Kidney (tissue), 14 donors: ENCODE results near the gene PLA2G15. TPM values are rescaled to one million over a fixed set of nuclear protein-coding genes. Genes with fewer than 3 reads are reported as not detected.

Experiments used
- DNase-seq, 5 donors: peaks; one replicate each; pipeline ENCODE4 v3.0.0-alpha.2; 2013 to 2020
- FAIRE-seq: peaks from 2 replicates; lab custom pipeline; 2012; peaks lifted over from hg19 to GRCh38; lab: Jason Lieb, UNC
- H3K27ac ChIP-seq, 2 donors: one replicate each; pipeline ENCODE4 v1.7.0; 2013; ENCODE audit warnings: low read depth in 2 of 2, low read length in 2 of 2, inconsistent platforms in 1 of 2
- H3K27me3 ChIP-seq: one replicate; pipeline ENCODE4 v1.7.1; 2013; ENCODE audit warnings: low read length, inconsistent platforms; ENCODE audit not compliant: control insufficient read depth, insufficient read depth
- H3K36me3 ChIP-seq, 3 donors: one replicate each; pipeline versions ENCODE4 v1.7.0 to v1.7.1; 2013; ENCODE audit warnings: low read length in 3 of 3, control low read depth in 1 of 3, inconsistent platforms in 1 of 3; ENCODE audit not compliant: insufficient read depth in 3 of 3, control insufficient read depth in 2 of 3
- H3K4me1 ChIP-seq, 3 donors: one replicate each; pipeline versions ENCODE4 v1.7.0 to v1.7.1; 2013; ENCODE audit warnings: low read length in 3 of 3, inconsistent platforms in 1 of 3, low read depth in 1 of 3; ENCODE audit not compliant: control insufficient read depth in 2 of 3, insufficient read depth in 2 of 3
- H3K4me3 ChIP-seq, 3 donors: one replicate each; pipeline versions ENCODE4 v1.7.0 to v1.8.1; 2013; ENCODE audit warnings: low read length in 3 of 3, control low read depth in 1 of 3, inconsistent platforms in 1 of 3
- H3K9ac ChIP-seq, 3 donors: one replicate each; pipeline versions ENCODE4 v1.7.0 to v1.7.1; 2013; ENCODE audit warnings: low read length in 3 of 3, control low read depth in 1 of 3, inconsistent platforms in 1 of 3
- H3K9me3 ChIP-seq, 3 donors: one replicate each; pipeline versions ENCODE4 v1.7.0 to v1.7.1; 2013; ENCODE audit warnings: low read length in 3 of 3, control low read depth in 1 of 3, inconsistent platforms in 1 of 3; ENCODE audit not compliant: control insufficient read depth in 2 of 3, insufficient read depth in 1 of 3
- intact Hi-C: fragments of 100-400 bp; cut with DNase I; formaldehyde crosslinking; loops from one replicate; pipeline ENCODE4 v1.11.1; 2022
- microRNA-seq: library from miRNA; unstranded; fragments of <30 nt; microRNA quantifications from one replicate; pipeline ENCODE4 v1.2.0, GENCODE V29; 2020
- polyA plus RNA-seq: library from polyadenylated mRNA; stranded (reverse); fragments of 350-450 nt; fragmentation: Illumina TruSeq; extraction: RNeasy Lipid Tissue Mini Kit (QIAGEN cat#74804); gene quantifications from one replicate; pipeline ENCODE4 v1.2.3, GENCODE V29; 2014; ENCODE audit warnings: low read depth, low replicate concordance; ENCODE audit not compliant: insufficient read depth
- total RNA-seq: library from RNA; stranded (reverse); fragmentation: NEBNext Ultra II Directional; extraction: Animal tissue kit (Norgen Biotek cat#: 25700); gene quantifications from one replicate; pipeline ENCODE4 v1.2.1, GENCODE V29; 2021
- TF ChIP-seq, protein P1 (sequence below): IDR thresholded peaks from 3 replicates; pipeline ENCODE4 v1.5.1; 2012; ENCODE audit warnings: mild to moderate bottlenecking, moderate library complexity, borderline replicate concordance; ENCODE audit not compliant: insufficient read depth; ENCODE audit errors: extremely low read depth
- donor health status: control.
- donor health status: control.
- donor health status: control.
- donor health status: control.
- donor health status: control.
- donor health status: DM: yes; HTN: yes; CAD: no.
- donor health status: Normal renal cell carcinoma (clear cell type).

Gene PLA2G15
- total and polyA plus RNA-seq, 2 donors from 2014 or later, result 35.1 to 44.4 TPM

GRCh38 chr16:68309799-68310198 is 64.6 kb downstream of the PLA2G15 start:
- FAIRE-seq, result no peak

GRCh38 chr16:68310437-68310773 is 65.2 kb downstream of the PLA2G15 start:
- Histone ChIP-seq H3K9me3 (no peaks in the 10 kb centered on the region), H3K27me3 (no peaks in the 10 kb centered on the region), H3K36me3 (peaks cover 2 to 10% (median 4%) of the 10 kb centered on the region in 3 donors), H3K9ac (peak overlapping the region; percentile 68 to 94 (median 94)), H3K27ac (peak overlapping the region; percentile 57 to 82), H3K4me3 (peak overlapping the region; percentile 94 to 99 (median 98)), H3K4me1 (peaks cover 0 to 13% (median 7%) of the 10 kb centered on the region in 3 donors)
- DNase-seq, result peak in 1 of 5 donors; percentile 81
- intact Hi-C loops, result loop anchor here (10.0 kb wide), 1 partner anchor 46 kb away; the partner anchor contains the start of gene SLC7A6
- TF ChIP-seq, protein P1, sequence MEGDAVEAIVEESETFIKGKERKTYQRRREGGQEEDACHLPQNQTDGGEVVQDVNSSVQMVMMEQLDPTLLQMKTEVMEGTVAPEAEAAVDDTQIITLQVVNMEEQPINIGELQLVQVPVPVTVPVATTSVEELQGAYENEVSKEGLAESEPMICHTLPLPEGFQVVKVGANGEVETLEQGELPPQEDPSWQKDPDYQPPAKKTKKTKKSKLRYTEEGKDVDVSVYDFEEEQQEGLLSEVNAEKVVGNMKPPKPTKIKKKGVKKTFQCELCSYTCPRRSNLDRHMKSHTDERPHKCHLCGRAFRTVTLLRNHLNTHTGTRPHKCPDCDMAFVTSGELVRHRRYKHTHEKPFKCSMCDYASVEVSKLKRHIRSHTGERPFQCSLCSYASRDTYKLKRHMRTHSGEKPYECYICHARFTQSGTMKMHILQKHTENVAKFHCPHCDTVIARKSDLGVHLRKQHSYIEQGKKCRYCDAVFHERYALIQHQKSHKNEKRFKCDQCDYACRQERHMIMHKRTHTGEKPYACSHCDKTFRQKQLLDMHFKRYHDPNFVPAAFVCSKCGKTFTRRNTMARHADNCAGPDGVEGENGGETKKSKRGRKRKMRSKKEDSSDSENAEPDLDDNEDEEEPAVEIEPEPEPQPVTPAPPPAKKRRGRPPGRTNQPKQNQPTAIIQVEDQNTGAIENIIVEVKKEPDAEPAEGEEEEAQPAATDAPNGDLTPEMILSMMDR, result no peak
- no peak for FAIRE-seq

More at GRCh38 chr16:68309799-68310198, 64.6 kb downstream of the PLA2G15 start:
- H3K27ac ChIP-seq, result no peak overlapping the region
- no peaks in the 10 kb centered on the region for H3K9me3 ChIP-seq
- peak overlapping the region; percentile 48 to 94 (median 68) for H3K9ac ChIP-seq
- DNase-seq, result no peak
- H3K4me3 ChIP-seq, result peak overlapping the region; percentile 94 to 99 (median 98)
- peaks cover 2 to 10% (median 7%) of the 10 kb centered on the region in 3 donors for H3K36me3 ChIP-seq
- H3K27me3 ChIP-seq, result no peaks in the 10 kb centered on the region
- TF ChIP-seq, protein P1, result no peak
- H3K4me1 ChIP-seq, result peaks cover 0 to 13% (median 7%) of the 10 kb centered on the region in 3 donors
- intact Hi-C loops, result loop anchor here (10.0 kb wide), 1 partner anchor 45 kb away; the partner anchor contains the start of gene SLC7A6

Small RNA genes lying within 50 kb of the gene (microRNA-seq; reads per million reads assigned to microRNA genes)
- gene MIR6773, result not detected

Other genes with a start within 250 kb of the PLA2G15 start
- gene DPEP2, start 245.9 kb upstream of the PLA2G15 start, total RNA-seq, result 3.1 TPM
- gene DPEP2, start 245.9 kb upstream of the PLA2G15 start, polyA plus RNA-seq, result 0.99 TPM
- not detected for gene DPEP2NB, start 229.5 kb upstream of the PLA2G15 start, total RNA-seq
- gene DPEP2NB, start 229.5 kb upstream of the PLA2G15 start, polyA plus RNA-seq, result not detected
- 10.6 TPM for gene DDX28, start 222.1 kb upstream of the PLA2G15 start, total RNA-seq
- 13.1 TPM for gene DDX28, start 222.1 kb upstream of the PLA2G15 start, polyA plus RNA-seq
- 12.5 TPM for gene DUS2, start 222.1 kb upstream of the PLA2G15 start, total RNA-seq
- 12.1 TPM for gene DUS2, start 222.1 kb upstream of the PLA2G15 start, polyA plus RNA-seq
- gene NFATC3, start 160.0 kb upstream of the PLA2G15 start, total RNA-seq, result 37.7 TPM
- gene NFATC3, start 160.0 kb upstream of the PLA2G15 start, polyA plus RNA-seq, result 15.0 TPM
- 32.9 TPM for gene ESRP2, start 9.2 kb upstream of the PLA2G15 start, total RNA-seq
- 19.1 TPM for gene ESRP2, start 9.2 kb upstream of the PLA2G15 start, polyA plus RNA-seq
- 24.0 TPM for gene SLC7A6, start 19.2 kb downstream of the PLA2G15 start, total RNA-seq
- 5.0 TPM for gene SLC7A6, start 19.2 kb downstream of the PLA2G15 start, polyA plus RNA-seq
- gene SLC7A6OS, start 65.6 kb downstream of the PLA2G15 start, total RNA-seq, result 20.3 TPM
- 9.2 TPM for gene SLC7A6OS, start 65.6 kb downstream of the PLA2G15 start, polyA plus RNA-seq
- gene PRMT7, start 65.6 kb downstream of the PLA2G15 start, total RNA-seq, result 33.7 TPM
- 20.4 TPM for gene PRMT7, start 65.6 kb downstream of the PLA2G15 start, polyA plus RNA-seq
- gene SMPD3, start 203.1 kb downstream of the PLA2G15 start, total RNA-seq, result 0.72 TPM
- 0.28 TPM for gene SMPD3, start 203.1 kb downstream of the PLA2G15 start, polyA plus RNA-seq